HepG2 (cell line): ENCODE data around the gene ICAM3. TPM values are rescaled to one million over a fixed set of nuclear protein-coding genes. Genes with fewer than 3 reads are reported as not detected.

ENCODE experiments used
- BHLHE40 ChIP-seq: IDR thresholded peaks from 2 replicates; pipeline ENCODE4 v1.6.1; 2011; ENCODE audit warnings: low read length, improper control_type of control experiment
- MYPOP ChIP-seq: sonication (generic); formaldehyde crosslinking; IDR thresholded peaks from 2 replicates; pipeline ENCODE4 v1.8.1; 2023; ENCODE audit warnings: mild to moderate bottlenecking, moderate library complexity, missing genetic modification reagents
- NFATC3 ChIP-seq: sonication (generic); formaldehyde crosslinking; IDR thresholded peaks from 2 replicates; pipeline ENCODE4 v1.5.1; 2020; ENCODE audit warnings: mild to moderate bottlenecking, missing genetic modification reagents
- POGK ChIP-seq: sonication (generic); formaldehyde crosslinking; conservative IDR thresholded peaks from 2 replicates; pipeline ENCODE4 v1.8.0; 2022; ENCODE audit warnings: mild to moderate bottlenecking, moderate library complexity, missing genetic modification reagents
- SNAPC5 ChIP-seq: sonication (generic); formaldehyde crosslinking; IDR thresholded peaks from 2 replicates; pipeline ENCODE4 v1.8.1; 2023; ENCODE audit warnings: mild to moderate bottlenecking, missing genetic modification reagents, borderline replicate concordance
- SRSF9 ChIP-seq: fragments of 200-400 bp; formaldehyde crosslinking; IDR thresholded peaks from 2 replicates; pipeline ENCODE4 v1.6.1; 2018; ENCODE audit warnings: borderline replicate concordance, mild to moderate bottlenecking, low read depth, low read length; ENCODE audit not compliant: insufficient read depth, poor library complexity, severe bottlenecking
- TFDP2 ChIP-seq: sonication (generic); formaldehyde crosslinking; IDR thresholded peaks from 2 replicates; pipeline ENCODE4 v1.4.0; 2020; ENCODE audit warnings: missing genetic modification reagents
- TOE1 ChIP-seq: sonication (generic); formaldehyde crosslinking; IDR thresholded peaks from 2 replicates; pipeline ENCODE4 v1.4.0; 2020; ENCODE audit warnings: mild to moderate bottlenecking, missing genetic modification reagents
- TRAFD1 ChIP-seq: sonication (generic); formaldehyde crosslinking; IDR thresholded peaks from 2 replicates; pipeline ENCODE4 v1.5.1; 2020; ENCODE audit warnings: missing genetic modification reagents, mild to moderate bottlenecking, borderline replicate concordance
- ZBTB10 ChIP-seq: sonication (generic); formaldehyde crosslinking; IDR thresholded peaks from 2 replicates; pipeline ENCODE4 v1.4.0; 2020; ENCODE audit warnings: missing genetic modification reagents, borderline replicate concordance
- ZNF577 ChIP-seq: sonication (generic); formaldehyde crosslinking; IDR thresholded peaks from 2 replicates; pipeline ENCODE4 v1.4.0; 2020; ENCODE audit warnings: mild to moderate bottlenecking, low read depth, missing genetic modification reagents, borderline replicate concordance
- ZNF746 ChIP-seq: sonication (generic); formaldehyde crosslinking; IDR thresholded peaks from 2 replicates; pipeline ENCODE4 v1.8.0; 2022; ENCODE audit warnings: mild to moderate bottlenecking, missing genetic modification reagents
- ZNF777 ChIP-seq: sonication (generic); formaldehyde crosslinking; IDR thresholded peaks from 2 replicates; pipeline ENCODE4 v1.4.0; 2020; ENCODE audit warnings: missing genetic modification reagents
- polyA plus RNA-seq, 8 experiments: library from polyadenylated mRNA; depleted of rRNA in 3 of 8; stranded (reverse) in 7 of 8; unstranded in 1 of 8; fragments of >200 nt; fragmentation: Illumina TruSeq in 4 of 8; extraction: Trizol in 4 of 8; gene quantifications; 2 replicates each; pipeline versions ENCODE4 v1.2.1 to v1.2.3, GENCODE V29; 2011 to 2016; ENCODE audit warnings: low read depth in 4 of 8, missing spikeins in 1 of 8, mixed read lengths in 1 of 8; ENCODE audit not compliant: insufficient read depth in 1 of 8
- total RNA-seq, 5 experiments: library from RNA; depleted of rRNA; stranded (reverse); fragments of >200 nt; fragmentation: Illumina TruSeq; extraction: Trizol; gene quantifications; 2 replicates each; pipeline ENCODE4 v1.2.3, GENCODE V29; 2016; ENCODE audit warnings: low read depth in 1 of 5
- TF ChIP-seq, protein P1 (sequence below): sonication (generic); formaldehyde crosslinking; IDR thresholded peaks from 2 replicates; pipeline ENCODE4 v1.4.0; 2020; ENCODE audit warnings: missing genetic modification reagents, borderline replicate concordance

The ICAM3 gene
- total and polyA plus RNA-seq, 2 of the 13 experiments (the other 11 are each of a cell fraction or from before 2014, with no cell fraction given) = 14.1 to 21.0 TPM

GRCh38 chr19:10315335-10316214 lies 23.8 kb downstream of the ICAM3 start, which contains the start of gene FDX2 (continued):
- no peak for TF ChIP-seq ZNF777
- TF ChIP-seq TFDP2 (CRISPR knock-in tag) = 0 out of 2 replicates have a peak, but pooled peaks have one; percentile 43
- TF ChIP-seq TRAFD1 = no peak
- no peak for TF ChIP-seq NFATC3
- TF ChIP-seq ZBTB10 (CRISPR knock-in tag) = no peak
- peak; percentile 89 for TF ChIP-seq BHLHE40
- TF ChIP-seq, protein P1, sequence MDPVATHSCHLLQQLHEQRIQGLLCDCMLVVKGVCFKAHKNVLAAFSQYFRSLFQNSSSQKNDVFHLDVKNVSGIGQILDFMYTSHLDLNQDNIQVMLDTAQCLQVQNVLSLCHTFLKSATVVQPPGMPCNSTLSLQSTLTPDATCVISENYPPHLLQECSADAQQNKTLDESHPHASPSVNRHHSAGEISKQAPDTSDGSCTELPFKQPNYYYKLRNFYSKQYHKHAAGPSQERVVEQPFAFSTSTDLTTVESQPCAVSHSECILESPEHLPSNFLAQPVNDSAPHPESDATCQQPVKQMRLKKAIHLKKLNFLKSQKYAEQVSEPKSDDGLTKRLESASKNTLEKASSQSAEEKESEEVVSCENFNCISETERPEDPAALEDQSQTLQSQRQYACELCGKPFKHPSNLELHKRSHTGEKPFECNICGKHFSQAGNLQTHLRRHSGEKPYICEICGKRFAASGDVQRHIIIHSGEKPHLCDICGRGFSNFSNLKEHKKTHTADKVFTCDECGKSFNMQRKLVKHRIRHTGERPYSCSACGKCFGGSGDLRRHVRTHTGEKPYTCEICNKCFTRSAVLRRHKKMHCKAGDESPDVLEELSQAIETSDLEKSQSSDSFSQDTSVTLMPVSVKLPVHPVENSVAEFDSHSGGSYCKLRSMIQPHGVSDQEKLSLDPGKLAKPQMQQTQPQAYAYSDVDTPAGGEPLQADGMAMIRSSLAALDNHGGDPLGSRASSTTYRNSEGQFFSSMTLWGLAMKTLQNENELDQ (CRISPR knock-in tag) = no peak
- peak; percentile 34; the same call in 1 of the 2 replicates for TF ChIP-seq TOE1 (CRISPR knock-in tag)
- peak; percentile 42; the same call in 1 of the 2 replicates for TF ChIP-seq POGK (CRISPR knock-in tag)
- no peak for TF ChIP-seq SNAPC5 (CRISPR knock-in tag)
- no peak for TF ChIP-seq ZNF577 (CRISPR knock-in tag)
- TF ChIP-seq ZNF746 = no peak
- no peak for TF ChIP-seq MYPOP
- TF ChIP-seq SRSF9 = no peak
